Activated B cell treated with CpG ODN at 0.5 μM for 24 hours (primary cell): Measurements from ENCODE around the gene KRTAP10-6. TPM values are rescaled to one million over a fixed set of nuclear protein-coding genes. Genes with fewer than 3 reads are reported as not detected.

Experiments
- ATAC-seq: fragments of 200-7000 bp; cut with Tn5 transposase; one replicate; pipeline ENCODE4 v1.10.0; 2021; ENCODE audit warnings: low read depth, mild to moderate bottlenecking, moderate library complexity
- CTCF ChIA-PET: fragments of 350-600 bp; sonication (Branson Sonifier 250); formaldehyde crosslinking; loops from one replicate; lab custom pipeline; 2021; ENCODE audit warnings: antibody characterized with exemption; lab: Charles Lee
- POLR2A ChIA-PET: fragments of 350-600 bp; sonication (Branson Sonifier 250); formaldehyde crosslinking; loops from one replicate; lab custom pipeline; 2021; ENCODE audit warnings: antibody characterized with exemption; lab: Charles Lee
- DNase-seq: peaks from one replicate; pipeline ENCODE4 v3.0.0; 2022
- H3K27ac Mint-ChIP-seq: one replicate; pipeline ENCODE4 v1.8.0; 2020; ENCODE audit warnings: mixed read lengths
- H3K27me3 Mint-ChIP-seq: one replicate; pipeline ENCODE4 v1.8.0; 2021; ENCODE audit warnings: mixed read lengths
- H3K36me3 Mint-ChIP-seq: one replicate; pipeline ENCODE4 v1.8.0; 2021; ENCODE audit warnings: low read depth, mixed read lengths
- H3K4me1 Mint-ChIP-seq: one replicate; pipeline ENCODE4 v1.8.0; 2021; ENCODE audit warnings: mixed read lengths
- H3K4me3 Mint-ChIP-seq: one replicate; pipeline ENCODE4 v1.8.0; 2020; ENCODE audit warnings: mild to moderate bottlenecking, mixed read lengths
- H3K9me3 Mint-ChIP-seq: one replicate; pipeline ENCODE4 v1.8.0; 2020; ENCODE audit warnings: mixed read lengths
- intact Hi-C: fragments of 100-400 bp; cut with micrococcal nuclease; formaldehyde crosslinking; loops from one replicate; pipeline ENCODE4 v1.15.1; 2024
- total RNA-seq: library from RNA; stranded (reverse); gene quantifications from 2 replicates; pipeline ENCODE4 v1.2.3, GENCODE V29; 2022
- TF ChIP-seq, protein P1 (sequence below): fragments of 200-600 bp; IDR thresholded peaks from one replicate; pipeline ENCODE4 v1.8.0; 2022; ENCODE audit warnings: antibody characterized with exemption, mild to moderate bottlenecking

KRTAP10-6 gene
- total RNA-seq, 1 donor from 2014 or later = not detected

DNA sequence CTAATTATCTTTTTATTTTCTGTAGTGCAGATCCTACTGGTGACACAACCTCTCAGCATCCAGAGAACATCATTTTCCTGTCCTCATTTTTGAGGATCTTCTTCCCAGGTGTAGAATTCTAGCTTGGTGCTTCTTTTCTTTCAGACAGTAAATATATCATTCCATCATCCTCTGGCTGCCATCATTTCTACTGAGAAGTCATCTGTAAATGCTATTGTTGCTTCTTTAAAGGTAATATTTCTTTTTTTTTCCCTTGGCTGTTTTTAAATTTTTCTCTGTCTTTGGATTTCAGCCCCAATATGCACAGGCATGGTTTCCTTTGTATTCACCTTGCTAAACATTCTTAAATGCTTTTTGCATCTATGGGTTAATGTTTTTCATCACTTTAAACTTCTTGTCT, 31.3 kb upstream of the KRTAP10-6 start:
- peaks cover 41% of the 10 kb centered on the region for H3K9me3 Mint-ChIP-seq
- ATAC-seq = no peak
- TF ChIP-seq, protein P1, sequence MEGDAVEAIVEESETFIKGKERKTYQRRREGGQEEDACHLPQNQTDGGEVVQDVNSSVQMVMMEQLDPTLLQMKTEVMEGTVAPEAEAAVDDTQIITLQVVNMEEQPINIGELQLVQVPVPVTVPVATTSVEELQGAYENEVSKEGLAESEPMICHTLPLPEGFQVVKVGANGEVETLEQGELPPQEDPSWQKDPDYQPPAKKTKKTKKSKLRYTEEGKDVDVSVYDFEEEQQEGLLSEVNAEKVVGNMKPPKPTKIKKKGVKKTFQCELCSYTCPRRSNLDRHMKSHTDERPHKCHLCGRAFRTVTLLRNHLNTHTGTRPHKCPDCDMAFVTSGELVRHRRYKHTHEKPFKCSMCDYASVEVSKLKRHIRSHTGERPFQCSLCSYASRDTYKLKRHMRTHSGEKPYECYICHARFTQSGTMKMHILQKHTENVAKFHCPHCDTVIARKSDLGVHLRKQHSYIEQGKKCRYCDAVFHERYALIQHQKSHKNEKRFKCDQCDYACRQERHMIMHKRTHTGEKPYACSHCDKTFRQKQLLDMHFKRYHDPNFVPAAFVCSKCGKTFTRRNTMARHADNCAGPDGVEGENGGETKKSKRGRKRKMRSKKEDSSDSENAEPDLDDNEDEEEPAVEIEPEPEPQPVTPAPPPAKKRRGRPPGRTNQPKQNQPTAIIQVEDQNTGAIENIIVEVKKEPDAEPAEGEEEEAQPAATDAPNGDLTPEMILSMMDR = no peak
- CTCF ChIA-PET = no interaction called here
- intact Hi-C loops = no loop called here
- DNase-seq = no peak
- peaks cover 8% of the 10 kb centered on the region for H3K27me3 Mint-ChIP-seq
- H3K4me3 Mint-ChIP-seq = no peak overlapping the region
- H3K27ac Mint-ChIP-seq = no peak overlapping the region
- H3K36me3 Mint-ChIP-seq = peaks cover 6% of the 10 kb centered on the region
- peaks cover 8% of the 10 kb centered on the region for H3K4me1 Mint-ChIP-seq
- POLR2A ChIA-PET = no interaction called here

DNA sequence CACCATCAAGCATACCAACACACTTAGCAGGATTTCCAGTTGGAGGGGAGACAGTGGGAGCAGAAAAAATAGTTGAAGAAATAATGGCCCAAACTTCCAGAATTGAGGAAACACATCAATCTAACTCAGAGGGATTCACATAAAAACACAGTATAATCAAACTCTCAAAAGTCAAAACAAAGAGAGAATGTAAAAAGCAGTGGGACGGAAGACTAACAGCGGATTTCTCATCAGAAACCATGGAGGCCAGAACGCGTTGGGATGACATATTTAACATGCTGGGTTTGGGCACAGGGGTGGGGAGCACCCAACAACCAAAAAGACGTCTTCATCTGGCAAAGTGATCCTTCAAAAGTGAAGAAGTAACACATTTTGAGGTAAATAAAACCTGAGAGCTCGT, 27.6 kb upstream of the KRTAP10-6 start:
- Mint-ChIP-seq H3K27me3 (peaks cover 3% of the 10 kb centered on the region), H3K9me3 (peaks cover 38% of the 10 kb centered on the region), H3K4me3 (no peak overlapping the region), H3K4me1 (peaks cover 15% of the 10 kb centered on the region), H3K27ac (no peak overlapping the region), H3K36me3 (peaks cover 6% of the 10 kb centered on the region)
- no peak for DNase-seq
- CTCF ChIA-PET = no interaction called here
- ATAC-seq = no peak
- POLR2A ChIA-PET = no interaction called here
- TF ChIP-seq, protein P1 = no peak
- intact Hi-C loops = no loop called here

DNA sequence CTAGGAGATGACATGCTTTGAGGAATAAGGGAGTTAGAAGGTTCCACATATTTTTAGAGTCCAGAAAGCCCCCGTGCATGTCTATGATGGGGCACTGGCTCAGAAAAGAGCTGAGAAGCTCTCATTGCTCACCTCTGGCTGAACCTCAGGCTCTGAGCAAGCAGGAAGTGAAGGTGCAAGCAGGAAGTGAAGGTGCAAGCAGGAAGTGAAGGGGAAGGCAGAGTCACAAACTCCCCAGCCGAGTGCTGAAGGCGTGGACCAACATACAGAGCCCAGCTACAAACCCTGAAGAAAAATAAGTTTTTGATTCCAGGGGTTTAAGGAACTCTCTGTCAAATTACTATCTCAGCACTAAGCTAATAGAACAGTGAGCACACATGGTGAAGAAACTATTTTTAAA, 26.6 kb upstream of the KRTAP10-6 start:
- ATAC-seq = peak; percentile 68
- peaks cover 6% of the 10 kb centered on the region for H3K36me3 Mint-ChIP-seq

DNA sequence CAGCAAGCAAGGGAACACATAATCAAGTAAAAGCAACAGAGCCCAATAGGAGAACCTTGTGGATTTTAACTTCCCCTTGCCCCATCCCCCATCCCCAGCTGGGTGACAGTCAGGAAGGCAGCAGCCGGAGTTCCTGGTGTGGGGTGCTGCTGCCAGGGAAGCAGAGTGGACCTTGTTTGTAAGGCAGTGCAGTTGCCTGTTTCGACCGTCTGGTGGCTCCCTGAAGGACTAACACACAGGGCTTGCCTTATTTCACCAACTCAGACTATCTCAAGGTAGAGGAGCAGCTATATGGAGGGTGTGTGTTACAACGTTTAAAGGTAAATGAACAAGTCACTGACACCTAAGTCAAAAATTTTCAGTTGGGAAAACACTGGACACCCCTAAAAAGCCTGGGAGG, 26.2 kb upstream of the KRTAP10-6 start:
- intact Hi-C loops = no loop called here
- Mint-ChIP-seq H3K4me3 (no peak overlapping the region), H3K27ac (peak overlapping the region; percentile 47), H3K27me3 (peaks cover 7% of the 10 kb centered on the region), H3K9me3 (peaks cover 25% of the 10 kb centered on the region), H3K4me1 (peaks cover 15% of the 10 kb centered on the region), H3K36me3 (peaks cover 6% of the 10 kb centered on the region)
- DNase-seq (no peak), ATAC-seq (peak; percentile 10)
- TF ChIP-seq, protein P1 = no peak
- ChIA-PET POLR2A (no interaction called here), CTCF (interaction anchor here (1.4 kb wide), 1 partner anchor 175 kb away, joined by 4 read pairs; no protein-coding TSS in a partner anchor)

More for the DNA sequence above, 26.6 kb upstream of the KRTAP10-6 start:
- no peak for DNase-seq
- intact Hi-C loops = no loop called here
- POLR2A ChIA-PET = no interaction called here
- TF ChIP-seq, protein P1 = no peak
- Mint-ChIP-seq H3K27me3 (peaks cover 7% of the 10 kb centered on the region), H3K9me3 (peaks cover 29% of the 10 kb centered on the region), H3K4me1 (peaks cover 15% of the 10 kb centered on the region), H3K4me3 (peak overlapping the region; percentile 12), H3K27ac (peak overlapping the region; percentile 47)
- CTCF ChIA-PET = interaction anchor here (1.4 kb wide), 1 partner anchor 174 kb away, joined by 4 read pairs; no protein-coding TSS in a partner anchor

DNA sequence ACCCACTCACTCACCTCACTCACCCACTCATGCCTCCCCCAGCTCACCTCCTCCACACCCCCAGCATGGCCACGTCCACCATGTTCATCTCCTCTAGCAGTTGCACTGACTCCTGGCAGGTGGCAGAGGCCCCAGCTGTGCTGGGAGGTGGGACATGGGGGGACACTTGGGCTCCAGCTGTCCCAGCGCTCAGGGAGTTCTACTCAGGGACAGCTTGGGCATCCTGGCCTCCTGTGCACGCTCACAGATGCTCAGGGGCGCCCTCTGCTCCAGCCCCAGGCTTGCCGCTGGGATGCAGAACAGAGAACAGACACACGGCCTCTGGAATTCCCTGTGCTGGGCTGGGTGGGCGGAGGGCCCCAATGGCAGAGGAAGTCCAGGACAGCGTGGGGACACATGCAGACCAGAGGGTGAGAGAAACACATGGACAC, 24.8 kb upstream of the KRTAP10-6 start:
- no peak overlapping the region for H3K4me3 Mint-ChIP-seq
- peaks cover 7% of the 10 kb centered on the region for H3K27me3 Mint-ChIP-seq
- H3K9me3 Mint-ChIP-seq = peaks cover 15% of the 10 kb centered on the region
- no peak for DNase-seq
- ChIA-PET POLR2A (no interaction called here), CTCF (no interaction called here)
- no peak for ATAC-seq
- peaks cover 15% of the 10 kb centered on the region for H3K4me1 Mint-ChIP-seq
- TF ChIP-seq, protein P1 = no peak
- intact Hi-C loops = no loop called here
- H3K36me3 Mint-ChIP-seq = peaks cover 6% of the 10 kb centered on the region
- no peak overlapping the region for H3K27ac Mint-ChIP-seq
